Stimulated activated CD8-positive, alpha-beta memory T cell treated with anti-CD3 and anti-CD28 coated beads, Interleukin-4, amount 100 ng/mL, for 1 hour (primary cell): ENCODE measurements around the gene ANKRD29.
"Not testable (repeated sequence)": the region's sequence is repeated elsewhere in the genome, so short reads cannot be mapped to it uniquely, and the experiment has no call there.

Experiments
- DNase-seq, 2 donors: peaks; one replicate each; pipeline ENCODE4 v3.0.0-alpha.2; 2020; ENCODE audit warnings: low read depth in 2 of 2, low spot score in 1 of 2

ANKRD29 gene

GRCh38 chr18:23617412-23618014, 45.2 kb downstream of the ANKRD29 start:
- no peak for DNase-seq

- DNase-seq = no peak
Measured at GRCh38 chr18:23616258-23616657, 46.5 kb downstream of the ANKRD29 start.

- DNase-seq = no peak
Measured at GRCh38 chr18:23614891-23615290, 47.8 kb downstream of the ANKRD29 start.

GRCh38 chr18:23614413-23614812, 48.3 kb downstream of the ANKRD29 start:
- no peak for DNase-seq

- DNase-seq = not testable (repeated sequence)
Measured at GRCh38 chr18:23613091-23613475, 49.6 kb downstream of the ANKRD29 start.

GRCh38 chr18:23612434-23613090, 50.1 kb downstream of the ANKRD29 start:
- DNase-seq = no peak

GRCh38 chr18:23609390-23610023, 53.2 kb downstream of the ANKRD29 start:
- no peak for DNase-seq

- no peak for DNase-seq
Measured at GRCh38 chr18:23608211-23608610, 54.5 kb downstream of the ANKRD29 start.

GRCh38 chr18:23605941-23606340, 56.8 kb downstream of the ANKRD29 start:
- no peak for DNase-seq

GRCh38 chr18:23599809-23600208, 62.9 kb downstream of the ANKRD29 start:
- DNase-seq = no peak

- DNase-seq = no peak
Measured at GRCh38 chr18:23596183-23596582, 66.5 kb downstream of the ANKRD29 start.

- DNase-seq = no peak
Measured at GRCh38 chr18:23595591-23595990, 67.1 kb downstream of the ANKRD29 start.

- no peak for DNase-seq
Measured at GRCh38 chr18:23593720-23594119, 69.0 kb downstream of the ANKRD29 start.

GRCh38 chr18:23592911-23593310, 69.8 kb downstream of the ANKRD29 start:
- no peak for DNase-seq

- DNase-seq = no peak
Measured at GRCh38 chr18:23591011-23591410, 71.7 kb downstream of the ANKRD29 start.

GRCh38 chr18:23588836-23589560, 73.7 kb downstream of the ANKRD29 start:
- DNase-seq = no peak

- no peak for DNase-seq
Measured at GRCh38 chr18:23587220-23587642, 75.5 kb downstream of the ANKRD29 start.

GRCh38 chr18:23586249-23587196, 76.2 kb downstream of the ANKRD29 start, which contains the start of gene NPC1:
TSS of gene NPC1 (minus strand) at chr18:23586506. CDS start at chr18:23586343, 163 bp downstream.
- peak; percentile 83 to 85 for DNase-seq

GRCh38 chr18:23585897-23586248, 76.8 kb downstream of the ANKRD29 start:
- DNase-seq = no peak

GRCh38 chr18:23585007-23585871, 77.5 kb downstream of the ANKRD29 start:
- no peak for DNase-seq
